ENCODE data around the gene PTPRJ.
"Not testable (repeated sequence)": the region's sequence is repeated elsewhere in the genome, so short reads cannot be mapped to it uniquely, and the experiment has no call there.

The PTPRJ gene

GRCh38 chr11:47980088-47980906 lies at the start of gene PTPRJ:
Gene PTPRJ (plus strand): TSS chr11:47980559. CDS start chr11:47980913, 354 bp downstream.
- no peak for DNase-seq (ENCODE audit: low read depth)

- DNase-seq (ENCODE audit: low read depth) = no peak
Observed at GRCh38 chr11:47932544-47932943, 47.8 kb upstream of the PTPRJ start.

GRCh38 chr11:47933797-47934196 lies 46.6 kb upstream of the PTPRJ start:
- DNase-seq (ENCODE audit: low read depth) = not testable (repeated sequence)

DNA sequence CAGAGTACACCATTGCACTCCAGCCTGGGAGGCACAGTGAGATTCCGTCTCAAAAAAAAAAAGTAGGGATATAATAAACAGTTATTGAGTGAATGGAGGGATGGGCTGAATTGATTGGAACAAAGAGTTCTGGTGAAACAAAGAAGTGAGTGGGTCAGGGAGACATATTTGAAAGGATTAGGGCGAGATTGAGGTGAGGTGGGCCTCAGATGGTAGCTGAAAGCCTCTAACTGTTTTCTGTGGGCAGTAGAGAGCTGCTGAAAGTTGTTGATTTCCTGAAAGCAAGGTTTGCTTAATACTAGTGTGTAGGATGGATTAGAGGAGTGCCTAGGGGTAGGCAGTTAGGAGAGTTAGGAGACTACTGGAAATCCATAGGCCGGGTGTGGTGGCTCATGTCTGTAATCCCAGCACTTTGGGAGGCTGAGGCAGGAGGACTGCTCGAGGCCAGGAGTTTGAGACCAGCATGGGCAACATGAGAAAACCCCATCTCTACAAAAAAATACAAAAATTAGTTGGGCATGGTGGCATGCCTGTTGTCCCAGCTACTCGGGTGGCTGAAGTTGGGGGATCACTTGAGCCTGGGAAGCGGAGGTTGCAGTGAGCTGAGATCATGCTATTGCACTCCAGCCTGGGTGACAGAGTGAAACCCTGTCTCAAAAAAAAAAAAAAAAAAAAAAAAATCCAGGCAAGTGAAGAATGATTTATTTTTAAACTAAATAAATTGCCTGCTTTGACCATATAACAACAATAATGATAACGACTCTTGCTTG lies 41.4 kb upstream of the PTPRJ start:
- DNase-seq (ENCODE audit: low read depth) = no peak

GRCh38 chr11:47940904-47941649 lies 39.3 kb upstream of the PTPRJ start:
- DNase-seq (ENCODE audit: low read depth) = no peak

GRCh38 chr11:47941907-47942558 lies 38.3 kb upstream of the PTPRJ start:
- DNase-seq (ENCODE audit: low read depth) = no peak

DNA sequence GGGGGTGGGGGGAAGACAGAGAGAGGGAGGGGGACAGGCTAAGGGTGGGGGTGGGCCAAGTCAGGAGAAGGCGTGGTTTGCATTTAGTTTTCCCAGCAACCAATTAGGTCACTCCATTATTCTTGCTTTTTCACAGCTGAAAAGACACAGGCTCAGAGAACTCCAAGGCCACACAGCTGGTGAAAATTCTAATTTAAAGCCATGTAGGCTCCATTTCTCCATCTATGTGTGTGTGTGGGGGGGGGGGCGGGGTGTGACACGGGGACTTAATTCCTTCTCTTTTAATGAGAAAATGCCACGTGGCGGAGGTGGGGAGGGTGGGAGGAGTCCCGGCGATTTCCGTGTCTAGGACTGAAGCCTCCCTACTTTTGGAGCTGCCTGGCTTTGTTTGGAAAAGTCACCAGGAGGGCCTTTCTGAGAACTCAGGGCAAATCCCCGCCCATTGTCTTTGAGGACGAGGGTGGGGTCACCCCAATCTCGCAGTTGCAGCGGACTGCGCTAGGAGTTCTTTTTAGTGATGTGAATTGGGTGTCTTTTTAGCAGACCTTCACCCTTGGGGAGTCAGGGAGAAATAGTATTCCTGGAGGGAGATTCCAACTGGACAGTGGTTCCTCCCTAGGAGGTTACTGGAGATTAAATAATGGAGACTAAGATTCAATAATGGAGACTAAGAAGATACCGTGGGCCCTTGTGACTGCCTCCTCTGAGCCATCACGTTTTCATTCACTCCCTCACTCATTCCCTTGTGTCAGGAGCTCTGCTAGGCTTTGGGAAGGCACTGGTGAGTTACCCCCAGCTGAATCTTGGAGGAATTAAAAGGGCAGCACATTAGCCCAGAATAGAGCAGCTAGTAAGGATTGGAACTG lies 36.4 kb upstream of the PTPRJ start:
- DNase-seq (ENCODE audit: low read depth) = no peak

DNA sequence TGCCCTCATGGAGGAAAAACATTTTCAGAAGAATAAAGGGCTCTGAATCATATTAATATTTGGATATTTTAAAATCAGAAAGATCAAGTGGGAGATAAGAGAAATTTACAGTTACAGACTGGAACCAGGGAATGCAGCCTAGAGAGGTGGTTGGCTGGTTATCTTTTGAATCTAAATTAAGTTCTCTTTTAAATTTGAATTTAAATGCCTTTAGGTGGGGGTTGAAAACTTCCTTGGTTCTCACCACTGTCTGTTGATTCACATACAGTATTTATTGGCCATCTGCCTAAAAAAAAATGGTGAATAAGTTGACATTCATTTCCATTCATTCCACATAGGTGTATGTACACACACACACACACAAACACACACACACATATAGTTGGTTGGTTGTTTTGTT lies 35.7 kb upstream of the PTPRJ start:
- DNase-seq (ENCODE audit: low read depth) = no peak

DNA sequence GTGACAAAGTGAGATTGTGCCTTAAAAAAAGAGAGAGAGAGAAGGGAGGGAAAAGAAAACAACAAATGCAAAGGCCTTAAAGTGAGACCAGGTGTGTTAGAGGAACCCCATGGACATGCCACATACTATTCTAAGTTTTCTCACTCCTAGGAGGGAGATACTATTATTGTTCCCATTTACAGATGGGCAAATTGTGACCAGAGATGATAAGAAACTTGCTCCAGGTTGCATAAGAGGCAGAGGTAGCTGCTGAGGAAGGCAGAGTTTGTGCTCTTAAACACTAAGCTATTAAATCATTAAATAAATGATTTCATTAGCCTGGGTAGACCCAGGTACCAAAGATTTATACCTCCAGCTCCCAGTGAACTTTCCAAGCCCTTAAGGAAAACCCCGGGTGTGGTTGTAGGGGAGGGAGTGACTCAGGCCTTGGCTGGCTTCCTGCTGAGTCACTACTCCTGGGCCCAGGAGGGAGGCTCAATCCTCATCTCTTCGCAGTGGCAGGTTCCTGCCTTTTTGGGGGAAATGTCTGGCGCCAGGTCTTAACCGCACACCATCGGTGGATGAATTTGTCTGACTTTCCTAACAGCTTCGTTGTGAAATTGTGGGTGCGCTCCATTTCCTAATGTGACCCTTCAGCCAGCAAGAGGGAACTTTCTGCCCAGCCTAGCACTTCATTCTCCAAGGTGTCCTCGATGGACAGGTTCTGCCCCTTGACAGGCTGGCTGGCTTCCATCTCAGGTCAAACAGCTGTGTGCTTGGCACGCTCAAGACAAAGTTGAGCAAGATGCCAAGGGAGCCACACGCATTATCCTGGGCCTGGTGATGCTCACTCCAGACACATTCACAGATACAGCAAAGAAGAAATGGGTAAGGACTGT lies 33.4 kb upstream of the PTPRJ start:
- peak; percentile 91 for DNase-seq (ENCODE audit: low read depth)

- DNase-seq (ENCODE audit: low read depth) = no peak
Observed at GRCh38 chr11:47948137-47948536, 32.2 kb upstream of the PTPRJ start.

DNA sequence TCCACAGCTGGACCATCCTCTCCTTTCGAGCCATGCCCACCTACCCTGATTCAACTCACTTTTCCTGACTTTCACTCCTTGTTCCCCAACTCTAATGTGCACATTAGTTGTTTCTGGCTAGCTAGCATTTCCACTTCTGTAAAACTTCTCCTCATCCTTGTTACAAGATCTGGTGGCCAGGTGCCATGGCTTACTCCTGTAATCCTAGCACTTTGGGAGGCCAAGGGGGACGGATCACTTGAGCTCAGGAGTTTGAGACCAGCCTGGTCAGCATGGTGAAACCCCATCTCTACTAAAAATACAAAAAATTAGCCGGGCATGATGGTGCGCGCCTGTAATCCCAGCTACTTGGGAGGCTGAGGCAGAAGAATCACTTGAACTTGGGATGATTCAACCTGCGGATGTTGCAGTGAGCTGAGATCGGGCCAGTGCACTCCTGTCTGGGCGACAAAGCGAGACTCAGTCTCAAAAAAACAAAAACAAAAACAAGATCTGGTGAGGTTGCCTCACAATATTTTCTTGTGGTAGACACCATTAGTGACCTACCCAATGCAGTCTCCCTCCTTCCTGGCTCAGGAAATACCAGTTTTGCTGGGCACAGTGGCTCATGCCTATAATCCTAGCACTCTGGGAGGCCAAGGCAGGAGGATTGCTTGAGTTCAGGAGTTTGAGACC lies 31.2 kb upstream of the PTPRJ start:
- not testable (repeated sequence) for DNase-seq (ENCODE audit: low read depth)

DNA sequence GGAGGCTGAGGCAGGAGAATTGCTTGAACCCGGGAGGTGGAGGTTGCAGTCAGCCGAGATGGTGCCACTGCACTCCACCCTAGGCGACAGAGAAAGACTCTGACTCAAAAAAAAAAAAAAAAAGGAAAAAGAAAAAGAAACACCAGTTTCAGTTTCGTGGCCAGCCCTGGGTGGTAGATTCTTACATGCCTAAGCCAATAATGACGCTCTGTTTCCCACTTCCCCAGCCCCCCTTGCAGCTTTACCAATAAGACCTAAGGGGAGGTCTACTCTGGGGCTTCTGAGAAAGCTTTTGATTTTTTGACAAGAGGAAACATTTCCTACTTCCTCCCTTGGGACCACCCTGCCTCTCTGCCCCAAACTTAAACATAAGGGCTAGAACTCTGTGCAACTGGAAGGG lies 30.0 kb upstream of the PTPRJ start:
- DNase-seq (ENCODE audit: low read depth) = no peak

- not testable (repeated sequence) for DNase-seq (ENCODE audit: low read depth)
Observed at GRCh38 chr11:47951504-47951903, 28.9 kb upstream of the PTPRJ start.

- DNase-seq (ENCODE audit: low read depth) = no peak
Observed at GRCh38 chr11:47955061-47955755, 25.2 kb upstream of the PTPRJ start.

DNA sequence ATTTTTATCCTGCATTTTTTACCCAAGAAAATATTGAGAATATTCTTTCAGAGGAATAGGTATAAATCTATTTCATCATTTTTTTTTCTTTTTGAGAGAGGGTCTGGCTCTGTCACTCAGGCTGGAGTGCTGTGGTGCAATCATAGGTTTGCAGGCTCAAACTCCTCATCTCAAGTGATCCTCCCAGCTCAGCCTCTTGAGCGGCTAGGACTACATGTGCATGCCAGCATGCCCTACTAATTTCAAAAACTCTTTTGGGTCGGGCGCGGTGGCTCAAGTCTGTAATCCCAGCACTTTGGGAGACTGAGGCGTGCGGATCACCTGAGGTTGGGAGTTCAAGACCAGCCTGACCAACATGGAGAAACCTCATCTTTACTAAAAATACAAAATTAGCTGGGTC lies 20.3 kb upstream of the PTPRJ start:
- DNase-seq (ENCODE audit: low read depth) = no peak

DNA sequence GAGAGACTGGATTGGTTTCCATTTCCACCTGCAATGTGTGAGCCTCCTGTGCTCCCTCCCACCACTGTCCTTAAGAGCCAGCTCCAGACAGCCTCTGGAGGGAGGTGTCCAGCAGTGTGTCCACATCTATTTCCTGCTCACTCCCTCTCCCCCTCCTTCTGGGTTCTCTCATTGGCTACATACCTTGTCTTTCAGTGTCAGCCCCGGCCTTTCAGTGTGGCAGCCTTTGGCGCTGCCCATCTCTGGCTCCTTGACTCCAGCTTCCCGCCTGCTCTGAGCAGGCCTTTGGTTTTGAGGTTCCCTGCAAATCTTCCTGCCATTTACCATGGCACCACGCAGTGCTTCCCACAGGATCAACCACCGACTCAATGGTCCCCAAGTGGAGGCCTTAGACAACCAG lies 19.0 kb upstream of the PTPRJ start:
- no peak for DNase-seq (ENCODE audit: low read depth)

- DNase-seq (ENCODE audit: low read depth) = no peak
Observed at GRCh38 chr11:47964546-47964945, 15.8 kb upstream of the PTPRJ start.

DNA sequence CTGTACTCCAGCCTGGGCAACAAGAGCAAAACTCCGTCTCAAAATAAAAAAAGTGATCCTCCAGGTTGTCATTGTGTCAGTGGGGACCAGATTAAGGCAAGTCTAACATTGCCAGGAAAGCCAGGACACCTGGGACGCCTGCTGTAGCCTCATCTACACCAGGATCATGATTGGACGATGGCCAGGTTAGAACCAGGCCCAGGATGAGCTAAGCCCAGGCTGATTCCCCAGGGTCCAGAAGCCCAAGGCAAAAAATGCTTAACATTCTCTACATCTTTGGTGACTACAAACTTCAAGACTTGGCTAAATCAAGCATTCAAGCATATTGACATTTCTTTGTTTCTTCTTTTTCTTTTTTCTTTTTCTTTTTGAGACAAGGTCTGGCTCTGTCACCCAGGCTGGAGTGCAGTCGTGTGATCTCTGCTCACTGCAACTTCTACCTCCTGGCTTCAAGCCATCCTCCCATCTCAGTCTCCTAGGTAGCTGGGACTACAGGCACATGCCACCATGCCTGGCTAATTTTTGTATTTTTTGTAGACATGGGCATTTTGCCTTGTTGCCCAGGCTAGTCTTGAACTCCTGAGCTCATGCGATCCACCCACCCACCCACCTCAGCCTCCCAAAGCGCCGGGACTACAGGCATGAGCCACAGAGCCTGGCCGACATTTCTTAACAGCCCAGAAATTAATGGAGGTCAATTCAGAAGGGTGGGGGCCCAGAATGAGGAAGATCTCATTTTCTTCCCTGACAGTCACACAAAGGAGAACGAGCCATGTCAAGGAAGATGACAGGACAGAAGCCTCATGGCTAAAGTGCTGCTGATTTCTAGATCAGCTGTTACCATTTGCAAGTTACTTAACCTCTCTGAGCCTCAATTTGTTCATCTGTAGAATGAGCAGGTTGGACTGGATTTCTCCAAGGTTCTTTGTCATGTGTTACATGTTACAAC lies 12.5 kb upstream of the PTPRJ start:
- DNase-seq (ENCODE audit: low read depth) = no peak
